HG03139 (cell line): ENCODE results near the gene TRMT44.

ENCODE experiments used
- ATAC-seq: cut with Tn5 transposase; IDR thresholded peaks from one replicate; pipeline ENCODE4 v1.9.1; 2021; ENCODE audit not compliant: unreplicated experiment

TRMT44 gene

GRCh38 chr4:8440492-8441311 lies at the start of gene TRMT44, which contains the start of gene ACOX3:
TSS of gene TRMT44 (plus strand) at chr4:8440777. CDS start at chr4:8440823, 46 bp downstream.
TSS of gene ACOX3 (minus strand) at chr4:8440723. CDS start at chr4:8416521, 24,202 bp downstream.
- ATAC-seq: peak; percentile 83

- no peak for ATAC-seq
Measured at GRCh38 chr4:8391071-8391470, 49.5 kb upstream of the TRMT44 start.

GRCh38 chr4:8391972-8392371 lies 48.6 kb upstream of the TRMT44 start:
- peak; percentile 85 for ATAC-seq

DNA sequence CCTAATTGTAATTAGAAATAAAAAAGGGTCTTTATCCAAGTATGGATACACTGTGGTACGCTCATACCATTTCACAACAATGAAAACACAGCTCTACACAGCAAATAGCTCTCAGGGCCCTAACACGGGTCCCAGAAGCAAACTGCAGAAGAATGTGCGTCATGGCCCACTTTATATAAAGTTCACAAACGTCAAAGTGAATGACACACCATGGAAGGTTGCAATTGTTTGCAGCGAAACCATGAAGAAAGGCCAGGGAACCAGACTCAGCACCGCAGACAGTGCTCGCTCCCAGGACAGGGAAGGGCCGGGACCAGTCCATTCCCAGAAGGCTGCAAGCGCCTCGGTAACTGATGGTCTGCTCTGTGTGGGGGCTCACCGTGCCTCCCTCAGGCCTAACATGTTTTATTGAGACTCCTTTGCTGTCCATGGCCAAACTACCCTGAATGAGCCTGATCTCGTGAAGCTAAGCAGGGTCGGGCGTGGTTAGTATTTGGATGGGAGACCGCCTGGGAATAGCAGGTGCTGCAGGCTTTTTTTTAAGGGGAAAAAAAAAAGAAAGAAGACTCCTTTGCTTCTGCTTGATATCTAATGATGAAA lies 47.9 kb upstream of the TRMT44 start:
- no peak for ATAC-seq

GRCh38 chr4:8393593-8394038 lies 47.0 kb upstream of the TRMT44 start:
- ATAC-seq: no peak

GRCh38 chr4:8394061-8394519 lies 46.5 kb upstream of the TRMT44 start:
- no peak for ATAC-seq

DNA sequence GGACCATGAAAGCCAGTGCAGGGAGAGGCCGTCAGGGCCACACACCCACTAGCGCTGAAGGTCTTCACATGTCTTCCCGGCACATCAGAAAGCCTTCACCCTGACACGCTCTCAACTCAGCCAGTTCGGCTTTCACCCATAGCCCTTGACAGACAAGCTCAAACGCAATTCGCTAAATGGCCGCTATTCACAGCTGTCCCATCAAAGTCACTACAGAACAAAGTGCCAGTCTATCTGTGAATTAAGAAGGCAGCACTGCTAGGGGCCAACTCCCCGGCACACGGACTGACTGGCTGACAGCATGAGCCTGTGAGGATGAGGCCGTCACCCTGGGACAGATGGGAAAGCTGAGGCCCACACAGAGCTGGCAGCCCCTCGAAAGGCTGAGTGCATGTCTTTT lies 45.8 kb upstream of the TRMT44 start:
- ATAC-seq: no peak

DNA sequence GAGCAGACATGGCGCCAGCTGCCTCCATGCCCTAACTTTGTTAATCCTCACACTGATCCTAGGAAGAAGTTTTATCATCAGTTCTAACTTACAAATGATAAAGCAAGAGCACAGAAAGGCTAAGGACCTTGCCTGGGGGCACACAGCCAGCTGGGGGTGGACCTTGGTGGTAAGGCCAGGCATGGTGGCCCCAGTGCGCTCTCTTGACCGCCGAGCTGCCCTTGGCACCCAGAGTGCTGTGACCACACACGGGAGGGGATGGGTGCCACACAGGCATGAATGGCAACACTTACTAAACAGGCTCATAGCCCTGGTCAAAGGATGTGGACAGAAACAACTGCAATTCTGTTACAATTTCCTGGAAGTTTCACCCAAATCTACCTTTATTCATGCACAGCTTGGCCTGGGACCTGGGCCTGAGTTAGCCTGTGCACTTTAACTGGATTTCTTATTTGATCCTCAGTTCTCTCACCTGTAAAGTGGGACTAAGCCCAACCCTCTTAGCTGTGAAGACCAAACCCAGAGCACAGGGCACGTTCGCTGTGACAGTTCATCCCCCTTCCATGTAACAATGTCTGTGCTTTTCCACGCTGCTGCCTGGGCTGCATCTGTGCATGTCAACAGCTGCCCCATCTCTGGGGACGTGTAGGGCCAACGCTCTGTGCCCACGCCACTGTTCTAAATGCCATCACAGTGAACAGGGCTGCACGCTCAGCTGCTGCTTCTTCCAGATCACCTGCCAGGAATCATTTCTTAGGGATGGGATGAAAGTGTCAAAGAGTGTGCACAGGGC lies 44.9 kb upstream of the TRMT44 start:
- ATAC-seq: no peak

DNA sequence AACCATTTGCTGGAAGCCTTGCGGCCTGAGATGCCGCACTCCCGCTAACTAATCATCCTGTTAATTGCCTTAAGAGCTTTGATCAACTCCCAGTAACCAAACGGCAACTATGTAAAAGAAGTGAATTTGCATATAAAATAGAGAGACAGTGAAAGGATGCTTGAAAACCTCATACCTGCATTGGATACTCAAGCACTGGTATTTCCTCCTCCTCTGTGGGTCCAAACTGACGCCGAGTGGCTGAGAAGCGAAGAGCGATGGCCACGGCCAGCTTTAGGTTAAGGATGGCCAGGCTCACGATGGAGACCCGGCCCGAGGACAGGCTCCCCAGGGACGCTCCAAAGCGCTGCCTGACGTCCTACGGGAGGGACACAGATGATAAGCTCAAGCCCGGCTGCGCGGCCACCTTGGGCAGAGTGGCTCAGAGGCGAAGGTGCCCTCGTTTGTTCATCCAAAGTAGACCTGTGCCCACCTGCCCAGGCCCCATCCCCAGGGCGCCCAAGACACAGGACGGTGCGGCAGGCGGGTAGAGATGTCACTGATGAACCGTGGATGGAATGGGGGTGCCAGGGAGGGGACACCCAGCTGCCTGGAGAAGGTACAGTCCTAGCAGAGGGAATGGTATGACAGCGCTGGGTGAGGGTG lies 43.7 kb upstream of the TRMT44 start:
- ATAC-seq: no peak

DNA sequence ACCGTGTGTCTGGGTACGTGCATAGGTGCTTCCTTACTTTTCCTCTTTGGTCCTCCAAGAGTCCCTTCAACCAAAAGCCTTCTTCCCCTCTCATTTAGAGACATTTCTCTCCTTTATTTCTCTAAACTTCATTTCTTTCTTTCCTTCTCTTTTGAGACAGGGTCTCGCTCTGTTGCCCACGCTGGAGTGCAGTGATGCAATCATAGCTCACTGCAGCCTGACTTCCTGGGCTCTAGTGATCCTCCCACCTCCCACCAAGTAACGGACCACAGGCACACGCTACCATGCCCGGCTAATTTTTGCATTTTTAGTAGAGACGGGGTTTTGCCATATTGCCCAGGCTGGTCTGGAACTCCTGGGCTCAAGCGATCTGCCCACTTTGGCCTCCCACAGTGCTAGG lies 42.2 kb upstream of the TRMT44 start:
- no peak for ATAC-seq

DNA sequence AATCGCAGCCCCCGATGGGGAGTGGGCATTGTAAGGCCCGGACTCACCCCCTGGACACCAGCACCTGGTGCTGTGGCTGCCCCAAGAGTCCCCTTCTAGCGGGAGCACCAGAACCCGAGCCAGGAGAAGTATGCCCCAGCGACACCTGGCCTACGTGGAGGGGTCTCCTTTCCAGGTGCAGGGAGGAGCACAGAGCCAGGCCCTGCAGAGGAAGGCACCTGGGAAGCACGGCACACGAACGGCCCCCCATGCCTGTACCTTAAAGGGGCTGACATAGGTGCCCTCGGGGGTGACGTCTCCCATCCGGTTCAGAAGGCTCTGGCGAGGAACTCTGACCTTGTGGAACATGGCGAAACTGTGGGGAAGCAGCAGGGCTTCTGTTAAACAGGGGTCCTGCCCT lies 41.3 kb upstream of the TRMT44 start:
- ATAC-seq: no peak

DNA sequence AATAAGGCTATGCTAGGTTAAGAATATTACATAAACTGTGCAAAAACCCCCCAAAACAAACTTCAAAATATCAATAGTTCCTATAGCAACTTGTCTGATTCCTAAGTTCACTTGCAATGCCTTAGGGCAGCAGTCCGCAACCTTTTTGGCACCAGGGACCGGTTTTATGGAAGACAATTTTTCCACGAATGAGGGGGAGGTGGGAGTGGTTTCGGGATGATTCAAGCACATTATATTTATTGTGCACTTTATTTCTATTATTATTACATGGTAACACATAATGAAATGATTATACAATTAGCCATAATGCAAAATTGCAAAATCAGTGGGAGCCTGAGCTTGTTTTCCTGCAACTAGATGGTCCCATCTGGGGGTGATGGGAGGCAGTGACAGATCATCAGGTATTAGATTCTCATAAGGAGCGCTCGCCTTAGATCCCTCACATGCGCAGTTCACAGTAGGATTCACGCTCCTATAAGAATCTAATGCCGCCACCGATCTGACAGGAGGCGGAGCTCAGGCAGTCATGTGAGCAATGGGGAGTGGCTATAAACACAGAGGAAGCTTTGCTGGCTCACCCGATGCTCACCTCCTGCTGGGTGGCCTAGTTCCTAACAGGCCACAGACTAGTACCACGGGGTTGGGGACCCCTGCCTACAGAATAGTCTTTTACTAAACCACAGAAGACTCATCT lies 39.8 kb upstream of the TRMT44 start:
- no peak for ATAC-seq

- ATAC-seq: no peak
Measured at GRCh38 chr4:8401665-8402064, 38.9 kb upstream of the TRMT44 start.

- ATAC-seq: no peak
Measured at GRCh38 chr4:8402181-8402597, 38.4 kb upstream of the TRMT44 start.

- no peak for ATAC-seq
Measured at GRCh38 chr4:8402640-8403039, 37.9 kb upstream of the TRMT44 start.

- ATAC-seq: no peak
Measured at GRCh38 chr4:8403173-8403753, 37.3 kb upstream of the TRMT44 start.

- ATAC-seq: no peak
Measured at GRCh38 chr4:8403976-8404375, 36.6 kb upstream of the TRMT44 start.

DNA sequence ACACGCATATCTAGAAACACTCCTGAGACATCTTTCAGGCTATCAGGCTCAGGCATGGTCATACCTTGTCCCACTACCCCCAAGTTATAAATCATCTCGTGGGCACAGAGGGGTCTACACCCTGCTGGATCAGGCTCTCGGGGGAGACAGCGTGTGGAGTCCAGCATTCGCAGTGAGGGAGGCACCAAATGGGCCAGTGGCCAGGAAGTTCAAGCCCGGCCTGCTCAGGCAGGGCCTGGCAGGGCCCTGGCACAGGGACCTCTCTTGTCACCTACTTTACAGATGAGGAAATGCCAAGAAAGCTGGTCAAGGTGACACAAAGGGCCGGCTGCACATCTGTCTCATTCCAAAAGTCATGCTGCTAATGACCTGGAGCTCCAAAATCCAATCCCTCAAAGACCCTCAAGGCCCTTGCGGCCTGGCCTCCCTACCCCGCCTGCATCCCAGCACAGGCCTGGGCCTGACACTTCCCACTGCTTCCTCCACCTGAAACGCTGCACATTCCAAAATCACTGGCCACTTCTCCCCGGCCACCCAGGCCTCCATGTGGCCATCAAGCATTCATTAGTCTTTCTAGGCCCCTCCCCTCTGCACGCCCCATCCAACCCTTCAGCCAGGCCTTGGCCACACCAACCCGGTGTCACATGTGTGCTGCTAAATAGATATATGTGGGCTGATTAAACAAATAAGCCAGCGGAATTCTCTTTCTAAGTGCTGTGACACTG lies 35.6 kb upstream of the TRMT44 start:
- no peak for ATAC-seq

DNA sequence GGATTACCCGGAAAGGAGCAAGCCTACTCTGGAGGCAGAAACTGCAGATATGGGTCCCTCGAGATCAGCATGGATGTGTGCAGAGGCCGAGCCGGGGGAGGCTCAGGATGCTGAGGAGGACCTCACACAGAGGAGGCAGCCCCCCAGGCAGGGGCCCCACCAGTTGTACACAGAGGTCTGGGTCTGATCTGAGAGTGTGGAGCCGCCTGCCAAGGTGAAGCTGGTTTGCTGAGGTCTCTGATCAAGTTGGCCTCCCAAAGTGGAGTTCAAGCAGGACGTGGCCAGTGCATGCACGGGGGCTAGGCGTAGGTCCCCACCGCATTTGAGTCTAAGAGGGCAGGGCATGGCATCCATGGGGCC lies 35.1 kb upstream of the TRMT44 start:
- ATAC-seq: no peak
